Mesenchymal stem cell (in vitro differentiated cells and primary cell): Measurements from ENCODE around the gene LHX2.
A peak's percentile ranks its signal among the peaks of the same experiment; 100 is the strongest.

Source experiments
- DNase-seq: peaks from one replicate; pipeline ENCODE4 v3.0.0-alpha.2; 2013
- H2AFZ ChIP-seq: one replicate; pipeline ENCODE4 v1.6.1; 2013; ENCODE audit warnings: low read depth, mild to moderate bottlenecking, control low read depth, inconsistent platforms, low read length, moderate library complexity
- H2AK5ac ChIP-seq: 2 replicates; pipeline ENCODE4 v1.6.1; 2013; ENCODE audit warnings: low read length, moderate library complexity, mild to moderate bottlenecking, inconsistent platforms; ENCODE audit not compliant: severe bottlenecking
- H2BK120ac ChIP-seq: one replicate; pipeline ENCODE4 v1.6.1; 2013; ENCODE audit warnings: low read depth, mild to moderate bottlenecking, inconsistent platforms, low read length, moderate library complexity
- H2BK12ac ChIP-seq, 2 experiments: one replicate each; pipeline ENCODE4 v1.6.1; 2013; ENCODE audit warnings: inconsistent platforms in 2 of 2, low read length in 2 of 2, mild to moderate bottlenecking in 2 of 2, moderate library complexity in 2 of 2, control low read depth in 1 of 2
- H2BK15ac ChIP-seq: one replicate; pipeline ENCODE4 v1.6.1; 2013; ENCODE audit warnings: mild to moderate bottlenecking, low read depth, inconsistent platforms; ENCODE audit not compliant: poor library complexity, severe bottlenecking
- H2BK5ac ChIP-seq: 2 replicates; pipeline ENCODE4 v1.6.1; 2013; ENCODE audit warnings: low read depth, mild to moderate bottlenecking, low read length, control low read depth, inconsistent platforms; ENCODE audit not compliant: poor library complexity, severe bottlenecking
- H3K14ac ChIP-seq, 2 experiments: one replicate each; pipeline ENCODE4 v1.6.1; 2013; ENCODE audit warnings: inconsistent platforms in 2 of 2, low read length in 2 of 2, control low read depth in 1 of 2, mild to moderate bottlenecking in 1 of 2, moderate library complexity in 1 of 2
- H3K18ac ChIP-seq, 2 experiments: one replicate each; pipeline ENCODE4 v1.6.1; 2013; ENCODE audit warnings: inconsistent platforms in 2 of 2, low read length in 2 of 2, control low read depth in 1 of 2, low read depth in 1 of 2, mild to moderate bottlenecking in 1 of 2
- H3K23ac ChIP-seq, 2 experiments: one replicate each; pipeline ENCODE4 v1.6.1; 2013; ENCODE audit warnings: inconsistent platforms in 2 of 2, low read length in 2 of 2, mild to moderate bottlenecking in 2 of 2, moderate library complexity in 2 of 2, control low read depth in 1 of 2
- H3K27ac ChIP-seq: 2 replicates; pipeline ENCODE4 v1.5.1; 2013; ENCODE audit warnings: mild to moderate bottlenecking, moderate library complexity, low read length, control low read depth, inconsistent platforms; ENCODE audit not compliant: poor library complexity, severe bottlenecking
- H3K27me3 ChIP-seq, 2 experiments: 2 replicates each; pipeline versions ENCODE4 v1.6.1 to v1.7.0; 2013; ENCODE audit warnings: low read length in 2 of 2, mild to moderate bottlenecking in 2 of 2, moderate library complexity in 2 of 2, control low read depth in 1 of 2, inconsistent platforms in 1 of 2; ENCODE audit not compliant: control insufficient read depth in 1 of 2, insufficient read depth in 1 of 2
- H3K36me3 ChIP-seq, 2 experiments: 2 replicates each; pipeline versions ENCODE4 v1.6.1 to v1.7.0; 2013; ENCODE audit warnings: low read length in 2 of 2, control low read depth in 1 of 2, inconsistent platforms in 1 of 2, low read depth in 1 of 2, mild to moderate bottlenecking in 1 of 2; ENCODE audit not compliant: insufficient read depth in 2 of 2, control insufficient read depth in 1 of 2
- H3K4ac ChIP-seq, 2 experiments: one replicate each; pipeline ENCODE4 v1.6.1; 2013; ENCODE audit warnings: inconsistent platforms in 2 of 2, low read length in 2 of 2, mild to moderate bottlenecking in 2 of 2, moderate library complexity in 2 of 2, control low read depth in 1 of 2, low read depth in 1 of 2
- H3K4me1 ChIP-seq: 2 replicates; pipeline ENCODE4 v1.6.1; 2013; ENCODE audit warnings: low read depth, low read length, control low read depth; ENCODE audit not compliant: control insufficient read depth, insufficient read depth
- H3K4me2 ChIP-seq: 2 replicates; pipeline ENCODE4 v1.6.1; 2013; ENCODE audit warnings: low read length, mild to moderate bottlenecking, inconsistent platforms; ENCODE audit not compliant: poor library complexity, severe bottlenecking
- H3K4me3 ChIP-seq, 2 experiments: 2 replicates each; pipeline versions ENCODE4 v1.5.1 to v1.7.0; 2013; ENCODE audit warnings: low read length in 2 of 2, mild to moderate bottlenecking in 2 of 2, control low read depth in 1 of 2, low read depth in 1 of 2; ENCODE audit not compliant: insufficient read depth in 1 of 2
- H3K79me1 ChIP-seq: replicated peaks from 2 replicates; pipeline ENCODE4 v1.6.1; 2013; ENCODE audit warnings: mild to moderate bottlenecking, control low read depth, low read length, inconsistent platforms; ENCODE audit not compliant: poor library complexity, severe bottlenecking
- H3K9ac ChIP-seq: 2 replicates; pipeline ENCODE4 v1.7.0; 2013; ENCODE audit warnings: mild to moderate bottlenecking, low read length, moderate library complexity
- H3K9me3 ChIP-seq: 2 replicates; pipeline ENCODE4 v1.7.0; 2013; ENCODE audit warnings: mild to moderate bottlenecking, low read length; ENCODE audit not compliant: control insufficient read depth
- H4K8ac ChIP-seq: one replicate; pipeline ENCODE4 v1.6.1; 2013; ENCODE audit warnings: inconsistent platforms, mild to moderate bottlenecking, low read length, moderate library complexity
- H4K91ac ChIP-seq: one replicate; pipeline ENCODE4 v1.6.1; 2013; ENCODE audit warnings: mild to moderate bottlenecking, low read length, inconsistent platforms
- WGBS: methylation state at CpG from one replicate; pipeline ENCODE4 v1.1.7; 2013; ENCODE audit warnings: mixed read lengths; 5-methylcytosine and 5-hydroxymethylcytosine counted together

LHX2 gene

DNA sequence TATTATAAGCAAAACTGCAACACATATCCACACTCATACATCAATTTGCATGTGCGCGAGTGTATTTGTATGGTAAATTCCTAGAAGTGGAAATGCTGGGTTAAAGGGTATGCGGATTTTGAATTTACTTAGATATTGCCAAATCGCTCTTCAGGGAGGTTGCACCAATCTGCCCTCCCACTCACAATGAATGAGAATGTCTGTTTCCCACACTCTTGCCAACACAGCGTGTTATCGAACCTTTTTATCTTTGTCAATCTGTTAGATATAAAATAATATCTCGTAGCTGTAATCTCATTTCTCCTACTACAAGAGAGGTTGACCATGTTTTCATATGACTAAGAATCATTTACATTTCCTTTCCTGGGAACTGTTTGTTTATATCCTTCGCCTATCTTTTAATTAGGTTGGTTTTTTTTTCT lies 35.7 kb downstream of the LHX2 start:
- Histone ChIP-seq H3K79me1 (no peaks in the 10 kb centered on the region), H2BK12ac (no peak overlapping the region), H3K14ac (no peak overlapping the region), H3K27ac (no peak overlapping the region), H3K27me3 (peaks cover 24 to 75% of the 10 kb centered on the region in 2 experiments), H2AFZ (no peak overlapping the region), H2BK120ac (no peak overlapping the region), H3K18ac (no peak overlapping the region), H2BK5ac (no peak overlapping the region), H3K4me2 (no peak overlapping the region), H3K9me3 (no peaks in the 10 kb centered on the region), H2AK5ac (no peak overlapping the region), H3K9ac (no peak overlapping the region), H3K36me3 (no peaks in the 10 kb centered on the region), H3K4me3 (no peak overlapping the region), H4K91ac (no peak overlapping the region), H3K4ac (no peak overlapping the region), H3K4me1 (peaks cover 11% of the 10 kb centered on the region), H3K23ac (no peak overlapping the region), H4K8ac (no peak overlapping the region), H2BK15ac (no peak overlapping the region)
- no peak for DNase-seq
- WGBS, result 100% methylated on average over 3 of the region's 8 CpGs

DNA sequence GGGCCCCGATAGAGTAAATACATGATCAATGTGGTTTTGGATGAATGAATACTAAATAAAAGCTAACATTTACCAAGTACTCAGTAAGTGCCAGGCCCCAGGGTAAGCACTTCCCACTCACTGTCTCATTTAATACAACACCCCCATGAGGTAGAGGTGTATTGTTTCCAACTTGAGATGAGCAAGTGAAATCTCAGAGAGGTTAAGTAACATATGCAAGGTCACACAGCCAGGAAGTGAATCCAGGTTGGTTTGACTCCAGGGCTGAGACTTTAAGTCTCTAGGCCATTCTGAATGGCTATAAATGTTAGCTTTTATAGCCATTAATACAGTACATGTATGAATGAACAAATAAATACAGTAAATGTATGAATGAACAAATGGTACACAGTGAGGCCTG lies 39.4 kb downstream of the LHX2 start:
- Histone ChIP-seq H2BK15ac (no peak overlapping the region), H2AK5ac (no peak overlapping the region), H3K4me3 (no peak overlapping the region), H2BK120ac (no peak overlapping the region), H2BK12ac (no peak overlapping the region), H3K4me2 (no peak overlapping the region), H3K79me1 (no peaks in the 10 kb centered on the region), H3K9me3 (no peaks in the 10 kb centered on the region), H3K27ac (no peak overlapping the region), H3K9ac (no peak overlapping the region), H2AFZ (no peak overlapping the region), H2BK5ac (no peak overlapping the region), H3K23ac (no peak overlapping the region), H3K4me1 (peaks cover 4% of the 10 kb centered on the region), H3K27me3 (peaks cover 7 to 66% of the 10 kb centered on the region in 2 experiments), H3K14ac (no peak overlapping the region), H3K4ac (no peak overlapping the region), H4K91ac (no peak overlapping the region), H3K36me3 (no peaks in the 10 kb centered on the region), H3K18ac (no peak overlapping the region), H4K8ac (no peak overlapping the region)
- WGBS, result no CpG with 5 or more reads among the region's 1 CpG
- no peak for DNase-seq

DNA sequence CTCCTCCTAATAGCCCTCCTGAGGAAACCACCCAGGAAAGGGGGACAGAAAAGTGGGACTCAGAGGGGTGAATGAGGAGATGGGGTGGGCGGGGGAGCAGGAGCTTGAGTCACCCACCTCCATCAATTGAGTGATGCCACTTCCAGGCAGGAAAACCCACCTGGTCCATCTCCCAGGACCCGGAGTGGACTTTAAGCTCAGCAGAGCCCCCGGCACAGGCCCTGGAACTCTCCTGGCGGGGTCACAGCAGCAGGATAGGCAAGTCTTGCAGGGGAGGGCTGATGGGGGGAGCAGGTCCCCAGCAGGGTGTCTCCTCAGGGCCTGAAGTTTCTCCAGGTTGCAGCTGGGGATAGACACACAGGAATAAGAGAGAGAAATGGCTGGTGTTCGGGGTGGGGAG lies 40.8 kb downstream of the LHX2 start:
- H3K27me3 ChIP-seq, result peaks cover 3 to 61% of the 10 kb centered on the region in 2 experiments
- no peak overlapping the region for H3K23ac ChIP-seq
- H3K9ac ChIP-seq, result no peak overlapping the region
- H4K91ac ChIP-seq, result no peak overlapping the region
- H3K4me1 ChIP-seq, result peaks cover 4% of the 10 kb centered on the region
- H2BK5ac ChIP-seq, result no peak overlapping the region
- no peaks in the 10 kb centered on the region for H3K36me3 ChIP-seq
- no peak overlapping the region for H3K27ac ChIP-seq
- H3K4ac ChIP-seq, result no peak overlapping the region
- H3K14ac ChIP-seq, result no peak overlapping the region
- no peak overlapping the region for H4K8ac ChIP-seq
- DNase-seq, result no peak
- H2BK120ac ChIP-seq, result no peak overlapping the region
- no peaks in the 10 kb centered on the region for H3K79me1 ChIP-seq
- no peak overlapping the region for H3K4me2 ChIP-seq
- no peak overlapping the region for H2BK12ac ChIP-seq
- H3K9me3 ChIP-seq, result no peaks in the 10 kb centered on the region
- H3K18ac ChIP-seq, result no peak overlapping the region
- WGBS, result 72% methylated on average over 4 of the region's 5 CpGs
- H2AFZ ChIP-seq, result no peak overlapping the region
- H2BK15ac ChIP-seq, result no peak overlapping the region
- H2AK5ac ChIP-seq, result no peak overlapping the region
- H3K4me3 ChIP-seq, result no peak overlapping the region

DNA sequence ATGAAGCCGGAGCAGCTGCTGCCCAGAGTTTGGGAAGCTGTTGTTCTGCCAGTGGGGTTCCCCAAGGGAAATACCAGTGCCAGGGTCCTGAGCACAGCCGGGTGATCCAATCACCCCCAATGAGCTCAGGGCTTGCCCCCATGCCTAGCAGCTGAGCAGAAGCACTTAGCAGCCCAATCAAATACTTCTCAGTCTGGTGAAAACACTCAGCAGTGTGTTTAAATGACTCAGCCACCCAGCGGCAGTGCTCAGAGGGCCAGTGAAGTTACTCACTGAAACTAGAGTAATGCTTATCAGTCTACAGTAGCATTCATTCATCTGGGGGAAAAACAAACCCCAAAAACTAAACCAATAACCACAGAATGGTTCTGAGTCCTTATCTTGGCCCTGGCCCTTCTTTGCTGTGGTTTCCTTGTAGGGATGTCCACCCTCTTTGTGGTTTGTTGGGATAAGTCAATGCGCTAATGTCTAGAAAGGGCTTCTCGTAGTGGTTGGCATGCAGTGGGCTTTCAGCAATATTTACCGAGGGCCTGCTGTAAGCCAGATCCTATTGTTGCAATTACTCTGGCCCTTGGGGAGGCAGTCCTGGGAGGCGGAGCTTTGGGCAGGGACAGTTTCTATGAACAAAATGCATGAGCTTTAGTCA lies 43.1 kb downstream of the LHX2 start:
- H2AFZ ChIP-seq, result no peak overlapping the region
- H3K9ac ChIP-seq, result peak overlapping the region; percentile 36
- H4K8ac ChIP-seq, result no peak overlapping the region
- H3K14ac ChIP-seq, result no peak overlapping the region
- no peaks in the 10 kb centered on the region for H3K79me1 ChIP-seq
- no peak overlapping the region for H2BK15ac ChIP-seq
- H2BK12ac ChIP-seq, result no peak overlapping the region
- H3K4me3 ChIP-seq, result no peak overlapping the region
- H2BK120ac ChIP-seq, result no peak overlapping the region
- WGBS, result 26% methylated on average over 7 of the region's 7 CpGs
- DNase-seq, result peak; percentile 91
- H3K36me3 ChIP-seq, result no peaks in the 10 kb centered on the region
- peaks cover 3% of the 10 kb centered on the region for H3K9me3 ChIP-seq
- H3K4me2 ChIP-seq, result no peak overlapping the region
- H3K18ac ChIP-seq, result no peak overlapping the region
- no peak overlapping the region for H4K91ac ChIP-seq
- H2BK5ac ChIP-seq, result no peak overlapping the region
- peaks cover 7 to 72% of the 10 kb centered on the region in 2 experiments for H3K27me3 ChIP-seq
- H3K4ac ChIP-seq, result no peak overlapping the region
- peaks cover 4% of the 10 kb centered on the region for H3K4me1 ChIP-seq
- H3K23ac ChIP-seq, result no peak overlapping the region
- H2AK5ac ChIP-seq, result no peak overlapping the region
- H3K27ac ChIP-seq, result no peak overlapping the region
